ENCODE results near the gene SKI. TPM values are rescaled to one million over a fixed set of nuclear protein-coding genes. Genes with fewer than 3 reads are reported as not detected.

SKI gene
- total and polyA plus RNA-seq, 9 of the 15 experiments (the other 6 are each of a cell fraction or from before 2014, with no cell fraction given): 0.10 to 60.5 (median 4.6) TPM

- TF ChIP-seq PKNOX1 (IDR thresholded peaks at IDR 0.05): no peak
- TF ChIP-seq SAFB (IDR thresholded peaks at IDR 0.05; ENCODE audit: borderline replicate concordance, low read depth, low read length): peak; percentile 80; the same call in 1 of the 2 replicates
- TF ChIP-seq, protein P1, sequence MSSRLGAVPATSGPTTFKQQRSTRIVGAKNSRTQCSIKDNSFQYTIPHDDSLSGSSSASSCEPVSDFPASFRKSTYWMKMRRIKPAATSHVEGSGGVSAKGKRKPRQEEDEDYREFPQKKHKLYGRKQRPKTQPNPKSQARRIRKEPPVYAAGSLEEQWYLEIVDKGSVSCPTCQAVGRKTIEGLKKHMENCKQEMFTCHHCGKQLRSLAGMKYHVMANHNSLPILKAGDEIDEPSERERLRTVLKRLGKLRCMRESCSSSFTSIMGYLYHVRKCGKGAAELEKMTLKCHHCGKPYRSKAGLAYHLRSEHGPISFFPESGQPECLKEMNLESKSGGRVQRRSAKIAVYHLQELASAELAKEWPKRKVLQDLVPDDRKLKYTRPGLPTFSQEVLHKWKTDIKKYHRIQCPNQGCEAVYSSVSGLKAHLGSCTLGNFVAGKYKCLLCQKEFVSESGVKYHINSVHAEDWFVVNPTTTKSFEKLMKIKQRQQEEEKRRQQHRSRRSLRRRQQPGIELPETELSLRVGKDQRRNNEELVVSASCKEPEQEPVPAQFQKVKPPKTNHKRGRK (tag; IDR thresholded peaks at IDR 0.05): no peak
- no peak for TF ChIP-seq NCOA4 (IDR thresholded peaks at IDR 0.05; ENCODE audit: partially characterized antibody)
- no peak for TF ChIP-seq MBD1 (CRISPR knock-in tag; IDR thresholded peaks at IDR 0.05)
- TF ChIP-seq ZNF224 (CRISPR knock-in tag; IDR thresholded peaks at IDR 0.05): no peak
- no peak for TF ChIP-seq WHSC1 (IDR thresholded peaks at IDR 0.05; ENCODE audit: low read length)
- TF ChIP-seq L3MBTL2 (IDR thresholded peaks at IDR 0.05): peak; percentile 97
- TF ChIP-seq MECOM (CRISPR knock-in tag; IDR thresholded peaks at IDR 0.05): no peak
- 0 out of 2 replicates have a peak, but pooled peaks have one; percentile 14 for TF ChIP-seq ZNF311 (CRISPR knock-in tag; IDR thresholded peaks at IDR 0.05)
- TF ChIP-seq TAF1 (IDR thresholded peaks at IDR 0.05; ENCODE audit: control insufficient read depth, extremely low read depth, insufficient read depth, low read length, severe bottlenecking): no peak
- 0 out of 2 replicates have a peak, but pooled peaks have one; percentile 58 for TF ChIP-seq SP1 (CRISPR knock-in tag; IDR thresholded peaks at IDR 0.05)
- TF ChIP-seq, protein P2, sequence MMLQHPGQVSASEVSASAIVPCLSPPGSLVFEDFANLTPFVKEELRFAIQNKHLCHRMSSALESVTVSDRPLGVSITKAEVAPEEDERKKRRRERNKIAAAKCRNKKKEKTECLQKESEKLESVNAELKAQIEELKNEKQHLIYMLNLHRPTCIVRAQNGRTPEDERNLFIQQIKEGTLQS (IDR thresholded peaks at IDR 0.05): peak; percentile 99
- TF ChIP-seq, protein P2 (CRISPR knock-in tag; conservative IDR thresholded peaks at IDR 0.05): no peak
- no peak for TF ChIP-seq NFATC3 (IDR thresholded peaks at IDR 0.05)
- TF ChIP-seq SIX5 (IDR thresholded peaks at IDR 0.05; ENCODE audit: borderline replicate concordance in 1 of 2, insufficient read depth in 1 of 2, low read depth in 1 of 2, low read length in 2 of 2): no peak
- TF ChIP-seq BDP1 (IDR thresholded peaks at IDR 0.05; ENCODE audit: insufficient read depth, insufficient read length): no peak
- no peak for TF ChIP-seq TEAD2 (tag; IDR thresholded peaks at IDR 0.05)
- no peak for TF ChIP-seq ZSCAN32 (CRISPR knock-in tag; IDR thresholded peaks at IDR 0.05)
- TF ChIP-seq CHCHD3 (CRISPR knock-in tag; IDR thresholded peaks at IDR 0.05): no peak
- peak; percentile 83 to 84 for TF ChIP-seq MAZ (CRISPR knock-in tag; conservative IDR thresholded peaks at IDR 0.05 in 1 of 2, IDR thresholded peaks at IDR 0.05 in 1 of 2)
- no peak for TF ChIP-seq ILK (tag; IDR thresholded peaks at IDR 0.05; ENCODE audit: borderline replicate concordance, low read depth)
- no peak for TF ChIP-seq HOXB6 (CRISPR knock-in tag; IDR thresholded peaks at IDR 0.05; ENCODE audit: borderline replicate concordance)
Observed at GRCh38 chr1:2212532-2213491, 15.3 kb upstream of the SKI start (continued).

Measured in K562 (cell line).